Neural cell (in vitro differentiated cells): ENCODE data around the gene ITGB1BP2. TPM values are rescaled to one million over a fixed set of nuclear protein-coding genes. Genes with fewer than 3 reads are reported as not detected.
A peak's percentile ranks its signal among the peaks of the same experiment; 100 is the strongest.
"Not testable (repeated sequence)": the region's sequence is repeated elsewhere in the genome, so short reads cannot be mapped to it uniquely, and the experiment has no call there.

Experiments used
- H2AFZ ChIP-seq: fragments of 200-600, 300-800 bp; sonication (generic), shearing (Covaris generic); 2 replicates; pipeline ENCODE4 v1.6.0; 2014; ENCODE audit warnings: low read depth, mild to moderate bottlenecking, antibody characterized with exemption, low read length, moderate library complexity
- H3F3A ChIP-seq: fragments of 200-600 bp; shearing (Covaris generic); 2 replicates; pipeline ENCODE4 v1.6.1; 2016; ENCODE audit warnings: mild to moderate bottlenecking, moderate library complexity, mixed read lengths, antibody characterized with exemption, low read length; ENCODE audit not compliant: insufficient read depth, poor library complexity, severe bottlenecking
- H3K27ac ChIP-seq: fragments of 200-600, 300-800 bp; sonication (generic), shearing (Covaris generic); 2 replicates; pipeline ENCODE4 v1.5.1; 2014; ENCODE audit warnings: mild to moderate bottlenecking, low read length, moderate library complexity
- H3K27me3 ChIP-seq: fragments of 300-800, 200-600 bp; sonication (generic), shearing (Covaris generic); 2 replicates; pipeline ENCODE4 v1.6.0; 2014; ENCODE audit warnings: mild to moderate bottlenecking, low read depth, low read length, moderate library complexity; ENCODE audit not compliant: insufficient read depth
- H3K36me3 ChIP-seq: fragments of 300-800, 200-600 bp; sonication (generic), shearing (Covaris generic); 2 replicates; pipeline ENCODE4 v1.5.1; 2014; ENCODE audit warnings: mild to moderate bottlenecking, antibody characterized with exemption, low read length, moderate library complexity; ENCODE audit not compliant: insufficient read depth
- H3K4me2 ChIP-seq: fragments of 300-800, 200-600 bp; sonication (generic), shearing (Covaris generic); 2 replicates; pipeline ENCODE4 v1.6.0; 2014; ENCODE audit warnings: mild to moderate bottlenecking, low read length
- H3K4me3 ChIP-seq: fragments of 300-800, 200-600 bp; sonication (generic), shearing (Covaris generic); 2 replicates; pipeline ENCODE4 v1.5.1; 2014; ENCODE audit warnings: mild to moderate bottlenecking, low read length, moderate library complexity
- H3K79me2 ChIP-seq: fragments of 200-600 bp; shearing (Covaris generic); replicated peaks from 2 replicates; pipeline ENCODE4 v1.6.0; 2014; ENCODE audit warnings: mild to moderate bottlenecking, low read length, moderate library complexity; ENCODE audit not compliant: insufficient read depth
- H3K9ac ChIP-seq: fragments of 300-800, 200-600 bp; sonication (generic), shearing (Covaris generic); 2 replicates; pipeline ENCODE4 v1.6.1; 2016; ENCODE audit warnings: mild to moderate bottlenecking, low read length, mixed read lengths
- H3K9me2 ChIP-seq: fragments of 200-600 bp; shearing (Covaris generic); 2 replicates; pipeline ENCODE4 v1.6.1; 2016; ENCODE audit warnings: mild to moderate bottlenecking, low read length, mixed read lengths; ENCODE audit not compliant: insufficient read depth
- H3K9me3 ChIP-seq: fragments of 200-600, 300-800 bp; sonication (generic), shearing (Covaris generic); 2 replicates; pipeline ENCODE4 v1.6.1; 2016; ENCODE audit warnings: mild to moderate bottlenecking, mixed run types, low read length, moderate library complexity, mixed read lengths
- H4K20me1 ChIP-seq: fragments of 200-600 bp; shearing (Covaris generic); 2 replicates; pipeline ENCODE4 v1.6.1; 2016; ENCODE audit warnings: mild to moderate bottlenecking, mixed run types; ENCODE audit not compliant: insufficient read depth
- EP300 ChIP-seq: fragments of 450-650 bp; conservative IDR thresholded peaks from 2 replicates; pipeline ENCODE4 v1.6.1; 2014; ENCODE audit warnings: antibody characterized with exemption, mild to moderate bottlenecking, moderate library complexity; ENCODE audit not compliant: poor library complexity, severe bottlenecking
- EZH2 ChIP-seq: fragments of 200-600, 300-800 bp; shearing (Covaris generic), sonication (generic); IDR thresholded peaks from 2 replicates; pipeline ENCODE4 v1.6.1; 2014; ENCODE audit warnings: antibody characterized with exemption, low read length, borderline replicate concordance, mild to moderate bottlenecking; ENCODE audit not compliant: insufficient read depth, poor library complexity, severe bottlenecking
- MXI1 ChIP-seq: fragments of 450-650 bp; conservative IDR thresholded peaks from 2 replicates; pipeline ENCODE4 v1.6.1; 2014; ENCODE audit warnings: antibody characterized with exemption, mild to moderate bottlenecking; ENCODE audit not compliant: poor library complexity, severe bottlenecking
- POLR2AphosphoS5 ChIP-seq: IDR thresholded peaks from 2 replicates; pipeline ENCODE4 v1.6.1; 2012
- RAD21 ChIP-seq: fragments of 450-650 bp; conservative IDR thresholded peaks from 2 replicates; pipeline ENCODE4 v1.6.1; 2014; ENCODE audit warnings: antibody characterized with exemption, mild to moderate bottlenecking, moderate library complexity
- SMC3 ChIP-seq: fragments of 450-650 bp; conservative IDR thresholded peaks from 2 replicates; pipeline ENCODE4 v1.6.1; 2014; ENCODE audit warnings: antibody characterized with exemption, mild to moderate bottlenecking, moderate library complexity; ENCODE audit not compliant: poor library complexity
- TAF1 ChIP-seq: IDR thresholded peaks from 2 replicates; pipeline ENCODE4 v1.6.1; 2012; ENCODE audit warnings: low read depth
- polyA plus RNA-seq: library from polyadenylated mRNA; depleted of rRNA; stranded (reverse); fragments of >200 nt; gene quantifications from 2 replicates; pipeline ENCODE4 v1.2.3, GENCODE V29; 2014
- TF ChIP-seq, protein P1 (sequence below): fragments of 450-650 bp; IDR thresholded peaks from 2 replicates; pipeline ENCODE4 v1.5.1; 2014; ENCODE audit warnings: antibody characterized with exemption, mild to moderate bottlenecking, moderate library complexity; ENCODE audit not compliant: poor library complexity, severe bottlenecking
- TF ChIP-seq, protein P2 (sequence below): IDR thresholded peaks from 2 replicates; pipeline ENCODE4 v1.6.1; 2012; ENCODE audit warnings: borderline replicate concordance

The ITGB1BP2 gene
- polyA plus RNA-seq, 1 donor from 2014 or later, result 2.8 TPM

DNA sequence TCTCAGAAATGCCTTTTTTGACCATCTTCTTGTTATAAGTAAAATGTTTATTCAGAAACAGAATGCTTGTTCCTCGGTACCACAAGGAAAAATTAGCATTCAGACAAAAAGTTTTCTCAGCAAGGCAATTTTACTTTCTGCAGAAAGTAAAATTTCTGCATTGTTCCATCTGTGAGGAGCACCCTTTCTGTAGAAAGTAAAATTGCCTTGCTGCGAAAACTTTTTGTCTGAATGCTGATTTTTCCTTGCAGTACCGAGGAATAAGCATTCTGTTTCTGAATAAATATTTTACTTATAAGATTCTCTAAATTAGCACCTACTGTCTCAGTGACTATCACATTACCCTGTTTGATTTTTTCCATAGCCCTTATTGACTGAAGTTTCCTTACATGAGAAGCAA lies 24.8 kb downstream of the ITGB1BP2 start:
- no peaks in the 10 kb centered on the region for H3K27me3 ChIP-seq
- H3F3A ChIP-seq, result no peaks in the 10 kb centered on the region
- H2AFZ ChIP-seq, result no peak overlapping the region
- no peaks in the 10 kb centered on the region for H3K9me3 ChIP-seq
- H3K4me3 ChIP-seq, result no peak overlapping the region
- H3K9ac ChIP-seq, result no peak overlapping the region
- no peaks in the 10 kb centered on the region for H4K20me1 ChIP-seq
- no peaks in the 10 kb centered on the region for H3K79me2 ChIP-seq
- no peaks in the 10 kb centered on the region for H3K36me3 ChIP-seq
- no peaks in the 10 kb centered on the region for H3K9me2 ChIP-seq
- H3K27ac ChIP-seq, result no peak overlapping the region
- TF ChIP-seq, protein P1, sequence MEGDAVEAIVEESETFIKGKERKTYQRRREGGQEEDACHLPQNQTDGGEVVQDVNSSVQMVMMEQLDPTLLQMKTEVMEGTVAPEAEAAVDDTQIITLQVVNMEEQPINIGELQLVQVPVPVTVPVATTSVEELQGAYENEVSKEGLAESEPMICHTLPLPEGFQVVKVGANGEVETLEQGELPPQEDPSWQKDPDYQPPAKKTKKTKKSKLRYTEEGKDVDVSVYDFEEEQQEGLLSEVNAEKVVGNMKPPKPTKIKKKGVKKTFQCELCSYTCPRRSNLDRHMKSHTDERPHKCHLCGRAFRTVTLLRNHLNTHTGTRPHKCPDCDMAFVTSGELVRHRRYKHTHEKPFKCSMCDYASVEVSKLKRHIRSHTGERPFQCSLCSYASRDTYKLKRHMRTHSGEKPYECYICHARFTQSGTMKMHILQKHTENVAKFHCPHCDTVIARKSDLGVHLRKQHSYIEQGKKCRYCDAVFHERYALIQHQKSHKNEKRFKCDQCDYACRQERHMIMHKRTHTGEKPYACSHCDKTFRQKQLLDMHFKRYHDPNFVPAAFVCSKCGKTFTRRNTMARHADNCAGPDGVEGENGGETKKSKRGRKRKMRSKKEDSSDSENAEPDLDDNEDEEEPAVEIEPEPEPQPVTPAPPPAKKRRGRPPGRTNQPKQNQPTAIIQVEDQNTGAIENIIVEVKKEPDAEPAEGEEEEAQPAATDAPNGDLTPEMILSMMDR, result no peak
- TF ChIP-seq POLR2AphosphoS5 (no peak), EZH2 (no peak), TAF1 (no peak), SMC3 (no peak), RAD21 (no peak), MXI1 (no peak), EP300 (no peak)
- TF ChIP-seq, protein P2, sequence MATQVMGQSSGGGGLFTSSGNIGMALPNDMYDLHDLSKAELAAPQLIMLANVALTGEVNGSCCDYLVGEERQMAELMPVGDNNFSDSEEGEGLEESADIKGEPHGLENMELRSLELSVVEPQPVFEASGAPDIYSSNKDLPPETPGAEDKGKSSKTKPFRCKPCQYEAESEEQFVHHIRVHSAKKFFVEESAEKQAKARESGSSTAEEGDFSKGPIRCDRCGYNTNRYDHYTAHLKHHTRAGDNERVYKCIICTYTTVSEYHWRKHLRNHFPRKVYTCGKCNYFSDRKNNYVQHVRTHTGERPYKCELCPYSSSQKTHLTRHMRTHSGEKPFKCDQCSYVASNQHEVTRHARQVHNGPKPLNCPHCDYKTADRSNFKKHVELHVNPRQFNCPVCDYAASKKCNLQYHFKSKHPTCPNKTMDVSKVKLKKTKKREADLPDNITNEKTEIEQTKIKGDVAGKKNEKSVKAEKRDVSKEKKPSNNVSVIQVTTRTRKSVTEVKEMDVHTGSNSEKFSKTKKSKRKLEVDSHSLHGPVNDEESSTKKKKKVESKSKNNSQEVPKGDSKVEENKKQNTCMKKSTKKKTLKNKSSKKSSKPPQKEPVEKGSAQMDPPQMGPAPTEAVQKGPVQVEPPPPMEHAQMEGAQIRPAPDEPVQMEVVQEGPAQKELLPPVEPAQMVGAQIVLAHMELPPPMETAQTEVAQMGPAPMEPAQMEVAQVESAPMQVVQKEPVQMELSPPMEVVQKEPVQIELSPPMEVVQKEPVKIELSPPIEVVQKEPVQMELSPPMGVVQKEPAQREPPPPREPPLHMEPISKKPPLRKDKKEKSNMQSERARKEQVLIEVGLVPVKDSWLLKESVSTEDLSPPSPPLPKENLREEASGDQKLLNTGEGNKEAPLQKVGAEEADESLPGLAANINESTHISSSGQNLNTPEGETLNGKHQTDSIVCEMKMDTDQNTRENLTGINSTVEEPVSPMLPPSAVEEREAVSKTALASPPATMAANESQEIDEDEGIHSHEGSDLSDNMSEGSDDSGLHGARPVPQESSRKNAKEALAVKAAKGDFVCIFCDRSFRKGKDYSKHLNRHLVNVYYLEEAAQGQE, result no peak
- H3K4me2 ChIP-seq, result no peak overlapping the region

DNA sequence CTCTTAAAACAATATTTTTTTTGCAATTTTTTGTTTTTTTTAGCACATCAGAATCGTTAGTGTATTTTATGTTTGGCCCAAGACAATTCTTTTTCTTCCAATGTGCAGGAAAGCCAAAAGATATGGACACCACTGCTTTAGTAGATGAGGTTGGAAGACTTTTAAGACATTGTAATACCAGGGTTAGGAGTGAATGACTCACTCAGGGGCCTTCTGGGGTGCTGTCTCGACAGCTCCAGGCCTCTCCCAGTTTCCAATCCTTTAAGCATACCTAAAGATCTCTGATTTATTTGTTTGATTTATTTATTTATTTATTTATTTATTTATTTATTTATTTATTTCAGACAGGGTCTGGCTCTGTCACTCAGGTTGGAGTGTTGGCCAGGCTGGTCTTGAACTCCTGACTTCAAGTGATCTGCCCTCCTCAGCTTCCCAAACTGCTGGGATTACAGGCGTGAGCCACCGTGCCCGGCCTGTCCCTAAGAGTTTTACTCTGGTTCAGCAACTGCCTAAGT lies 47.7 kb downstream of the ITGB1BP2 start:
- H2AFZ ChIP-seq, H3K4me2 ChIP-seq, H3F3A ChIP-seq, H4K20me1 ChIP-seq, H3K36me3 ChIP-seq, H3K9me2 ChIP-seq, H3K4me3 ChIP-seq, H3K9ac ChIP-seq, H3K9me3 ChIP-seq, H3K79me2 ChIP-seq, H3K27me3 ChIP-seq, H3K27ac ChIP-seq: not testable (repeated sequence)

DNA sequence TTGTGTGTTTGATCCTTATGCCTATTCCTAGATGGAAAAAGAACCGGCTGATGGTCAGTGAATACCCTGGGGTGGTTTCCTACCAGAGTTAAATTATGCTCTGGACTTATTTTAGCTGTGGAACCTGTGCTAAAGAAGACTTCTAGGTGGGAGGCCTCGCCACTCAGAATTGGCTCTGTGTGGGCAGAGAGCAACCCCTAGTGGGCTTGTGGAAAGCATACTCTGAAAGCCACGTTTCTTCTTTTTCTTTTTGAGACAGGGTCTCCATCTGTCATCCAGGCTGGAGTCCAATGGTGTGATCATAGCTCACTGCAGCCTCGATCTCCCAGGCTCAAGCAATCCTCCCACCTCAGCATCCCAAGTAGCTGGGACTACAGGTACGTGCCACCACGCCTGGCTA lies 48.3 kb downstream of the ITGB1BP2 start:
- H3K4me2 ChIP-seq, H3K27ac ChIP-seq, H3K9me3 ChIP-seq, H3K79me2 ChIP-seq, H3K36me3 ChIP-seq, H2AFZ ChIP-seq, H3K9me2 ChIP-seq, H3F3A ChIP-seq, H4K20me1 ChIP-seq, H3K27me3 ChIP-seq, H3K9ac ChIP-seq, H3K4me3 ChIP-seq: not testable (repeated sequence)
- TF ChIP-seq, protein P1, result peak; percentile 28

DNA sequence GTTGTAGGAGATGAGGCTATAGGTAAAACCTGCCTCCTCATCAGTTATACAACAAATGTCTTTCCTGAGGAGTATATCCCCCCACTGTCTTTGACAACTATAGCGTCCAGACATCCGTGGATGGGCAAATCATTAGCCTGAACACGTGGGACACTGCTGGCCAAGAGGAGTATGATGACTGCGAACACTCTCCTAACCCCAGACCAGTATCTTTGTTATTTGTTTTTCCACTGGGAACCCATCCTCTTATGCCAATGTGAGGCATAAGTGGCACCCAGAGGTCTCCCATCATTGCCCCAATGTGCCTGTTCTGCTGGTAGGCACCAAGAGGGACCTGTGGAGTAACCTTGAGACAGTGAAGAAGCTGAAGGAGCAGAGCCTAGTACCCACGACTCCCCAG lies 50.9 kb downstream of the ITGB1BP2 start:
- H4K20me1 ChIP-seq, H3K4me2 ChIP-seq, H3K9ac ChIP-seq, H3K9me2 ChIP-seq, H3K4me3 ChIP-seq, H3F3A ChIP-seq, H2AFZ ChIP-seq, H3K27me3 ChIP-seq, H3K27ac ChIP-seq, H3K79me2 ChIP-seq, H3K9me3 ChIP-seq, H3K36me3 ChIP-seq: not testable (repeated sequence)
